ENCODE results near the gene ARHGEF6.
A peak's percentile ranks its signal among the peaks of the same experiment; 100 is the strongest.

ARHGEF6 gene

DNA sequence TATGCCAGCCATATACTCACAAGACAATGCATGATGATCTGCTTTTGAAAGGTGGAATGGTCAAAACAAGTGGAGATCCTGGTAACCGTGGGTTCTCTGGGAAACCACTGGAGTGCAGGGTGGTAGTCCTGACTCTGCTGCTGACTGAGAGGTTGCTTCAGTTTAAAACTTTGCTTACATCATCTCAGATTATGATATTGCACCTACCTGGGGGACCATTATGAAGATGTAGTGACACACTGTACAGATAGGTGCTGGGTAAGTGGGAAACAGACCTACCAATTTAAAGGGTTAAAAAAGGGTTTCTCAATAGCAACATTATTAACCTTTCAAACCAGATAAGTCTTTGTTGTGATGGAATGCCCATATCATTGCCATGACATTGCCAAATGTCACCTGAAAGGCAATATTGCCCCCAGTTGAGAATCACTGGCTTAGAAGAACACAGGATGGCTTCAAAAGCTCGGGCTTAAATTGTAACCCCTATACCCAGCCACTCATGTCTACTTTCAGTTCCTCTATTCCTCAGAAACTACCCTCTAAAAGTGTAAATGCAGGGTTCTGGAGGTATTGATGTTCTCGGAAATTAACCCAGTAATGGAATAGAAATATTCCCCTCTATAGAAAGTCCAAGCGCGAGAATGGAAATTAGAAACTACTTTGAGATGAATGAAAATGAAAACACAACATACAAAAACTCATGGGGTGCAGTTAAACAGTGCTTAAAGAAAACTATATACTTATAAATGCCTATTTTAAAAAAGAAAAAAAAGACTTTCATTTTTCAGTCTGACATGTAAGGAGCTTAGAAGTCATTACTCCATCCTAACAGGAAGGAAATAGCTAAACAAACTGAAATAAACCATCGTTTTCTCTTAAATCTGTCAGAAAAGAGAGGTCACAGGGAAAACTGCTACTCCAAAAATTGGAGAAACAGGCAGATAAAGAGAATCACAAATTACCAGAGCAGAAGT is 65.8 kb downstream of the ARHGEF6 start:
- Mint-ChIP-seq H3K9me3 (no peaks in the 10 kb centered on the region), H3K36me3 (peaks cover 30% of the 10 kb centered on the region), H3K27me3 (no peaks in the 10 kb centered on the region), H3K4me1 (peaks cover 62% of the 10 kb centered on the region), H3K27ac (peak overlapping the region; percentile 95), H3K4me3 (peak overlapping the region; percentile 68)
- CTCF ChIA-PET: no interaction called here
- DNase-seq: no peak

DNA sequence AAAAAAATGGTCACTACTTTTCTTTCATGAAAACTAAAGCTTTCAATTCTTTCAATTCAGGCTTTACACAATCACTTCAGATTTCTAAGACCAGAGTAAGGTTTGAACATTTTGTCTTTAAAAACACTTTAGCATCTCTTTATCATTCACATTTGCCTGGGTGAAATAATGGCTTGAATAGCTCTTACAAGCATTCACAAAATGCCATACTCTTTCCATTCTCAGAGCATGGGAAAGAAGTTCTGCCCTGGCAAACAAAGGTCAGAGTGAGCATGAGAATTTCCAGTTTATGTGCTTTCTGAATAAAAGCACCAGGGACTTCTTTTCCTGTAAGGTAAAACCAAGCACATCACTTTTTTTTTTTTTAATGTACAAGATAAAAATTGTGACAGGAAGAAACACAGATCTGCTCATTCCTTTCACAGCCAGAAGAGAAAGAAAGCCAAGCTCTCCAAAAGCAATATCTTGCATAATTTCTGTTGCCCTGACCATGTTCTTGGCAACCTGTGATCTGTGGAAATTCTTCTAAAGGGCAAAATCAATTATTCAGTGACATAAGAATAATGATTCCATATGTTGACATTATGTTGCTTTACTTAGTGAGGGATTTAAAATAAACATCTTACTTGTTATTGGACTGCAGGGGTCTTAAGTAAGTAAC is 68.0 kb downstream of the ARHGEF6 start:
- no peak for DNase-seq
- H3K9me3 Mint-ChIP-seq: no peaks in the 10 kb centered on the region
- H3K4me1 Mint-ChIP-seq: peaks cover 67% of the 10 kb centered on the region
- H3K27ac Mint-ChIP-seq: no peak overlapping the region
- CTCF ChIA-PET: no interaction called here
- no peaks in the 10 kb centered on the region for H3K27me3 Mint-ChIP-seq
- no peak overlapping the region for H3K4me3 Mint-ChIP-seq
- H3K36me3 Mint-ChIP-seq: peaks cover 30% of the 10 kb centered on the region

GRCh38 chrX:136711147-136711546 is 69.6 kb downstream of the ARHGEF6 start:
- peak; percentile 31 for DNase-seq
- CTCF ChIA-PET: interaction anchor here (1.0 to 1.4 kb wide), 5 partner anchors 14 to 214 kb away, joined by 3 to 5 read pairs (median 3); no protein-coding TSS in a partner anchor
- H3K4me3 Mint-ChIP-seq: no peak overlapping the region

GRCh38 chrX:136710325-136710951 is 70.3 kb downstream of the ARHGEF6 start:
- no peaks in the 10 kb centered on the region for H3K9me3 Mint-ChIP-seq
- no peak for DNase-seq
- H3K27me3 Mint-ChIP-seq: no peaks in the 10 kb centered on the region
- peaks cover 45% of the 10 kb centered on the region for H3K4me1 Mint-ChIP-seq
- peaks cover 42% of the 10 kb centered on the region for H3K36me3 Mint-ChIP-seq
- no peak overlapping the region for H3K4me3 Mint-ChIP-seq
- H3K27ac Mint-ChIP-seq: peak overlapping the region; percentile 88
- CTCF ChIA-PET: interaction anchor here (1.0 to 1.3 kb wide), 3 partner anchors 14 to 215 kb away, joined by 3 to 5 read pairs (median 4); no protein-coding TSS in a partner anchor

More at GRCh38 chrX:136711147-136711546, 69.6 kb downstream of the ARHGEF6 start:
- Mint-ChIP-seq H3K27me3 (no peaks in the 10 kb centered on the region), H3K4me1 (peaks cover 52% of the 10 kb centered on the region), H3K36me3 (peaks cover 39% of the 10 kb centered on the region), H3K27ac (peak overlapping the region; percentile 88), H3K9me3 (no peaks in the 10 kb centered on the region)

DNA sequence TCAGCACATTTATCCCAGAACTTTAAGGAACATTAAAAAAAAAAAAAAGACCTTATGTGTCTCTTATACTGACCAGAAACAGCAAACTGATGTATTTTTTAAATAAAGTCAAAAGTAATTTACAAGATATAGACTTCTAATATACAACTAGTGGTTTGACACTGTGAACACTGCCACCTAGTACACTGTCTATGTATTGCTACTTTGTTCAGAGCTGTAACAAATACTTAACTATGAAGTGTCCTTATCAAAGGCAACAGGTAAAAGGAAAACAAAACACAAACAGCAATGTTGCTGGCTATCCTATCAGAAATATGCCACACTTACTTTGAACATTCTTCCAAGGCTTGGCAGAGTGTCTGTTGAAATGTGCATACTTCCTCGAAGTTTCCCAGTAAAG is 72.4 kb downstream of the ARHGEF6 start:
- Mint-ChIP-seq H3K9me3 (no peaks in the 10 kb centered on the region), H3K4me1 (peaks cover 27% of the 10 kb centered on the region), H3K27ac (peak overlapping the region; percentile 11), H3K36me3 (peaks cover 52% of the 10 kb centered on the region), H3K4me3 (no peak overlapping the region), H3K27me3 (no peaks in the 10 kb centered on the region)
- no peak for DNase-seq
- CTCF ChIA-PET: interaction anchor here (0.6 to 1.7 kb wide), 6 partner anchors 8 to 93 kb away, joined by 3 to 12 read pairs (median 4); no protein-coding TSS in a partner anchor

- Mint-ChIP-seq H3K4me3 (peak overlapping the region; percentile 21), H3K4me1 (peaks cover 58% of the 10 kb centered on the region), H3K36me3 (peaks cover 43% of the 10 kb centered on the region), H3K9me3 (peaks cover 14% of the 10 kb centered on the region), H3K27me3 (no peaks in the 10 kb centered on the region), H3K27ac (peak overlapping the region; percentile 53)
- CTCF ChIA-PET: interaction anchor here (0.6 to 5.0 kb wide), 7 partner anchors 11 to 669 kb away, joined by 3 to 43 read pairs (median 12); no protein-coding TSS in a partner anchor
- DNase-seq: no peak
Observed at GRCh38 chrX:136697156-136697555, 83.6 kb downstream of the ARHGEF6 start.

GRCh38 chrX:136694431-136695087 is 86.2 kb downstream of the ARHGEF6 start:
- peak overlapping the region; percentile 58 for H3K4me3 Mint-ChIP-seq
- peaks cover 34% of the 10 kb centered on the region for H3K36me3 Mint-ChIP-seq
- H3K27ac Mint-ChIP-seq: peak overlapping the region; percentile 98
- H3K27me3 Mint-ChIP-seq: no peaks in the 10 kb centered on the region
- CTCF ChIA-PET: interaction anchor here (0.7 to 5.0 kb wide), 11 partner anchors 12 to 528 kb away, joined by 3 to 43 read pairs (median 6); no protein-coding TSS in a partner anchor
- peaks cover 5% of the 10 kb centered on the region for H3K9me3 Mint-ChIP-seq
- peak; percentile 43 for DNase-seq
- H3K4me1 Mint-ChIP-seq: peaks cover 79% of the 10 kb centered on the region

DNA sequence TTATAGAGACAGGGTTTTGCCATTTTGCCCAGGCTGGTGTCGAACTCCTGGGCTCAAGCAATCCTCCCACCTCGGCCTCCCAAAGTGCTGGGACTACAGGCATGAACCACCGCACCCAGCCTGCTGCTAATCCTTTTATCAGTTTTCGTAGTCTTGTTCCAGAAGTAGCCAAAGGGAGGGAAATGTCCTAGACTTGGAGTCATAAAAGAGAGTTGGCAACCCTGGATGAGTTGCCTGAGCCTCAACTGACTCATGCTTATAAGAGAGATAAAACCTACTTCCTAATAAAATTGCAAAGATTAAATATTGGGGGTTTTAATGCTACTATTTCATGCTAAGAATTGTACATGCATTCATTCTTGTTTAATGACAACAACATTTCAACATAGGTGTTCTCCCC is 88.5 kb downstream of the ARHGEF6 start:
- peaks cover 87% of the 10 kb centered on the region for H3K4me1 Mint-ChIP-seq

DNA sequence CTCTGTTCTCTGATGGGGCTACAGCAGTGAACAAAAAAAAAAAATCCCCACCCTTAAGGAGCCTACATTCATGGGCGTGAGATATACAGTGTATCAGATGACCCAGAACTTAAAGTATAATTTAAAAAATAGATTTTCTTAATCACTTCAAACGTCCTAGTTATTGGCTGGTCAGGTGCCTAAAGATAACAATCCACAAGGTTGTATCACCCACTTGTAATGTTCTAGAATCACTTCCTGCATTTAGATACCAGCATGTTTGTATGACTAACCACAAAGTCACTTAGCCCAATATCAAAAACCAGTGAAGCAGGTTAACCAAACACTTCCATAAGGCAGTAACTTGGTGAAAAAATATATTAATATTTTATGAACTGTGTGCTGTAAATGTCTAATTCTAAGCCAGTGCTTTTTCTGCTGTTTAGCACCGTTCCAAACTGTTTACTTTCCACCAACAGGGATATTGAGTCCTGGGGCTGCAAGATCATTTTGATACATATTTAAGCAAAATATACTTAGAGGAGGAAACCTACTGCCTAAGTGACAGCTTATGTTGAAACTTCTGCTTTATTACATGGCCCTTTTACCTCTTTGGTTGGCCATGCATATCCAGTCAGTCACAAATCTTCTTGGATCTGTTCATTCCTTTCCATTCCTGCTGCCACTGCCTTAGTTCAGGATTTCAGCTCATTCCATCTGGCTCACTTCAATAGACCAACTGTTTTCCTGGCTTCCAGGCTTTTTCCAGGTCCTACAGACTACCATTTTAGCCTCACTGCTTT is 89.5 kb downstream of the ARHGEF6 start:
- Mint-ChIP-seq H3K27me3 (no peaks in the 10 kb centered on the region), H3K36me3 (peaks cover 33% of the 10 kb centered on the region), H3K4me1 (peaks cover 83% of the 10 kb centered on the region), H3K27ac (peak overlapping the region; percentile 85), H3K4me3 (no peak overlapping the region), H3K9me3 (no peaks in the 10 kb centered on the region)
- CTCF ChIA-PET: interaction anchor here (1.0 to 1.4 kb wide), 2 partner anchors 82 to 116 kb away, joined by 3 read pairs; no protein-coding TSS in a partner anchor
- no peak for DNase-seq

More for the DNA sequence above, 88.5 kb downstream of the ARHGEF6 start:
- CTCF ChIA-PET: no interaction called here
- no peak overlapping the region for H3K4me3 Mint-ChIP-seq
- H3K27me3 Mint-ChIP-seq: no peaks in the 10 kb centered on the region
- H3K27ac Mint-ChIP-seq: peak overlapping the region; percentile 33
- H3K9me3 Mint-ChIP-seq: no peaks in the 10 kb centered on the region
- no peak for DNase-seq
- H3K36me3 Mint-ChIP-seq: peaks cover 35% of the 10 kb centered on the region

DNA sequence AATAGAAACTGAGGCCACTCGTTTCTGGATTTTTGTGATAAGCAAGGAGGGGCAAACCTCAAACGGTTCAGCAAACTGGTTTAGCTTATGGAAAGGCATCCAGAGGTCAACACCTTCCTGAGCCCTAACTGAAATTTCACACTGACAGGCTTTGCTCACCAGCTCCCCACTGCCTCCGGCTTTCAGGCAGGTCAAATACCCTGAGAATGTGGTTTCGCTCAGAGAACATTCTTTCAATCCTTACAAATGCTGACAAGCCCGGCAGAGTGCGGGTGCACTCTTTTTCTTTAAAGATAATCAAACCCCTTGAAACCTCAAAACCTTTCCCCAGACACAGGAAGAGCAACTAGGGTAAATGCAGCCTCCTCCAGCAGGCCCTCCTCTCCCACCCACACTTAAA is 91.3 kb downstream of the ARHGEF6 start:
- Mint-ChIP-seq H3K4me1 (peaks cover 68% of the 10 kb centered on the region), H3K27me3 (no peaks in the 10 kb centered on the region), H3K36me3 (peaks cover 30% of the 10 kb centered on the region), H3K4me3 (peak overlapping the region; percentile 29), H3K27ac (peak overlapping the region; percentile 92), H3K9me3 (no peaks in the 10 kb centered on the region)
- peak; percentile 24 for DNase-seq
- CTCF ChIA-PET: no interaction called here

GRCh38 chrX:136687457-136687856 is 93.3 kb downstream of the ARHGEF6 start:
- H3K27me3 Mint-ChIP-seq: no peaks in the 10 kb centered on the region
- CTCF ChIA-PET: no interaction called here
- no peak overlapping the region for H3K4me3 Mint-ChIP-seq
- no peaks in the 10 kb centered on the region for H3K9me3 Mint-ChIP-seq
- no peak overlapping the region for H3K27ac Mint-ChIP-seq
- peaks cover 31% of the 10 kb centered on the region for H3K36me3 Mint-ChIP-seq
- DNase-seq: no peak
- peaks cover 52% of the 10 kb centered on the region for H3K4me1 Mint-ChIP-seq

DNA sequence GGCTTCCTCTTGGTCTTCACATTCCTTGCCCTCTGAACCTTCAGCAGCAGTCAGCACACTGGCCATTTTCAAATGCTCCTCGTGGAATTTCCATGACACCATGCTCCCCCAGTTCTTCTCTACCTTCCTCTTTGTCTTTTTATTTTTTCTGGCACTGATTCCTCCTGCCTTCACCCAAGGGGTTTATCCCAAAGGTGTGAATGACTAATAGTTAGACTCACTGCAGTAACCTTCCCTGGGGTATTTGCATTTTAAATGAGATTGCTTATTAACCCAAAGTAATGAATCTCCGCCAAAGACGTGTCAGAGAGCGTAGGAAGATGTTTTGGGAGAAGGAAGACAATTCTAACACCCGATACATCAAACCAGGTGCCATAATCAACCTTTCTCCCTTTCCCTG is 96.6 kb downstream of the ARHGEF6 start:
- Mint-ChIP-seq H3K4me1 (peaks cover 25% of the 10 kb centered on the region), H3K27ac (no peak overlapping the region), H3K4me3 (no peak overlapping the region), H3K36me3 (peaks cover 50% of the 10 kb centered on the region), H3K9me3 (no peaks in the 10 kb centered on the region), H3K27me3 (no peaks in the 10 kb centered on the region)
- CTCF ChIA-PET: no interaction called here
- no peak for DNase-seq

GRCh38 chrX:136679531-136679930 is 101.2 kb downstream of the ARHGEF6 start:
- H3K36me3 Mint-ChIP-seq: peaks cover 61% of the 10 kb centered on the region
- DNase-seq: no peak
- no peaks in the 10 kb centered on the region for H3K27me3 Mint-ChIP-seq
- H3K27ac Mint-ChIP-seq: no peak overlapping the region
- CTCF ChIA-PET: no interaction called here
- H3K9me3 Mint-ChIP-seq: no peaks in the 10 kb centered on the region
- no peak overlapping the region for H3K4me3 Mint-ChIP-seq
- peaks cover 48% of the 10 kb centered on the region for H3K4me1 Mint-ChIP-seq
